OCI-LY1 (cell line): ENCODE results near the gene FHIP1A.

Source experiments
- H2AFZ ChIP-seq: fragments of 200-600 bp; sonication (generic), shearing (Covaris generic); 2 replicates; pipeline ENCODE4 v1.6.0; 2014; ENCODE audit warnings: antibody characterized with exemption, mild to moderate bottlenecking, low read length
- H3F3A ChIP-seq: fragments of 200-600 bp; sonication (generic), shearing (Covaris generic); 2 replicates; pipeline ENCODE4 v1.6.0; 2014; ENCODE audit warnings: mild to moderate bottlenecking, antibody characterized with exemption, low read length, moderate library complexity; ENCODE audit not compliant: insufficient read depth
- H3K27ac ChIP-seq: fragments of 200-600 bp; sonication (generic); 2 replicates; pipeline ENCODE4 v1.5.1; 2014; ENCODE audit warnings: low read length, mixed run types, mild to moderate bottlenecking, low read depth; ENCODE audit not compliant: poor library complexity, severe bottlenecking
- H3K27me3 ChIP-seq: fragments of 200-600 bp; sonication (generic); 2 replicates; pipeline ENCODE4 v1.6.0; 2014; ENCODE audit warnings: antibody characterized with exemption, mild to moderate bottlenecking, low read length, moderate library complexity; ENCODE audit not compliant: insufficient read depth
- H3K36me3 ChIP-seq: fragments of 200-600 bp; sonication (generic); 2 replicates; pipeline ENCODE4 v1.6.1; 2014; ENCODE audit warnings: mild to moderate bottlenecking, antibody characterized with exemption, low read length, moderate library complexity, mixed read lengths; ENCODE audit not compliant: insufficient read depth
- H3K4me1 ChIP-seq: fragments of 200-600 bp; sonication (generic); 2 replicates; pipeline ENCODE4 v1.5.1; 2014; ENCODE audit warnings: mild to moderate bottlenecking, low read length, moderate library complexity; ENCODE audit not compliant: insufficient read depth, severe bottlenecking
- H3K4me2 ChIP-seq: fragments of 200-600 bp; sonication (generic), shearing (Covaris generic); 2 replicates; pipeline ENCODE4 v1.6.1; 2014; ENCODE audit warnings: low read length
- H3K4me3 ChIP-seq: fragments of 200-600 bp; sonication (generic); 2 replicates; pipeline ENCODE4 v1.5.1; 2014; ENCODE audit warnings: low read length, low read depth, mild to moderate bottlenecking, mixed read lengths; ENCODE audit not compliant: poor library complexity, severe bottlenecking
- H3K79me2 ChIP-seq: fragments of 200-600 bp; shearing (Covaris generic); 2 replicates; pipeline ENCODE4 v1.6.1; 2016; ENCODE audit warnings: mixed run types, low read length, mixed read lengths; ENCODE audit not compliant: insufficient read depth
- H3K9ac ChIP-seq: fragments of 200-600 bp; sonication (generic), shearing (Covaris generic); 2 replicates; pipeline ENCODE4 v1.6.1; 2014; ENCODE audit warnings: mild to moderate bottlenecking, low read length, mixed read lengths
- H3K9me2 ChIP-seq: fragments of 200-600 bp; sonication (generic), shearing (Covaris generic); 2 replicates; pipeline ENCODE4 v1.6.1; 2014; ENCODE audit warnings: low read depth, mild to moderate bottlenecking, low read length, mixed read lengths
- H3K9me3 ChIP-seq: fragments of 200-600 bp; shearing (Covaris generic); 2 replicates; pipeline ENCODE4 v1.6.1; 2014; ENCODE audit warnings: low read length, mixed read lengths
- H4K20me1 ChIP-seq: fragments of 200-600 bp; sonication (generic), shearing (Covaris generic); 2 replicates; pipeline ENCODE4 v1.6.0; 2016; ENCODE audit warnings: mild to moderate bottlenecking, low read length; ENCODE audit not compliant: insufficient read depth
- CTCF ChIP-seq: fragments of 200-600 bp; sonication (generic), shearing (Covaris generic); IDR thresholded peaks from 2 replicates; pipeline ENCODE4 v1.5.1; 2017; ENCODE audit warnings: mild to moderate bottlenecking, antibody characterized with exemption, low read length, moderate library complexity, mixed read lengths
- EZH2 ChIP-seq: fragments of 200-600 bp; sonication (generic), shearing (Covaris generic); IDR thresholded peaks from 2 replicates; pipeline ENCODE4 v1.8.0; 2017; ENCODE audit warnings: borderline replicate concordance, mixed run types, mild to moderate bottlenecking, antibody characterized with exemption, low read length, moderate library complexity, mixed read lengths

The FHIP1A gene

GRCh38 chr4:151434183-151434860, 25.3 kb downstream of the FHIP1A start:
- no peaks in the 10 kb centered on the region for H3K79me2 ChIP-seq
- H3K9me2 ChIP-seq = no peaks in the 10 kb centered on the region
- H2AFZ ChIP-seq = no peak overlapping the region
- no peak overlapping the region for H3K4me2 ChIP-seq
- H3K4me3 ChIP-seq = no peak overlapping the region
- H3K27ac ChIP-seq = no peak overlapping the region
- no peaks in the 10 kb centered on the region for H3F3A ChIP-seq
- no peaks in the 10 kb centered on the region for H3K27me3 ChIP-seq
- no peak for TF ChIP-seq CTCF
- no peak for TF ChIP-seq EZH2
- no peaks in the 10 kb centered on the region for H3K4me1 ChIP-seq
- H3K36me3 ChIP-seq = no peaks in the 10 kb centered on the region
- H3K9me3 ChIP-seq = no peaks in the 10 kb centered on the region
- no peak overlapping the region for H3K9ac ChIP-seq
- no peaks in the 10 kb centered on the region for H4K20me1 ChIP-seq

- H2AFZ ChIP-seq = no peak overlapping the region
- no peaks in the 10 kb centered on the region for H3K9me3 ChIP-seq
- no peaks in the 10 kb centered on the region for H3K9me2 ChIP-seq
- H3K27me3 ChIP-seq = no peaks in the 10 kb centered on the region
- no peaks in the 10 kb centered on the region for H3K36me3 ChIP-seq
- H3K9ac ChIP-seq = no peak overlapping the region
- H3K4me2 ChIP-seq = no peak overlapping the region
- H3K4me3 ChIP-seq = no peak overlapping the region
- no peaks in the 10 kb centered on the region for H4K20me1 ChIP-seq
- TF ChIP-seq CTCF = no peak
- TF ChIP-seq EZH2 = no peak
- no peaks in the 10 kb centered on the region for H3K79me2 ChIP-seq
- H3K27ac ChIP-seq = no peak overlapping the region
- no peaks in the 10 kb centered on the region for H3K4me1 ChIP-seq
- H3F3A ChIP-seq = no peaks in the 10 kb centered on the region
Measured at GRCh38 chr4:151436093-151436518, 27.1 kb downstream of the FHIP1A start.

DNA sequence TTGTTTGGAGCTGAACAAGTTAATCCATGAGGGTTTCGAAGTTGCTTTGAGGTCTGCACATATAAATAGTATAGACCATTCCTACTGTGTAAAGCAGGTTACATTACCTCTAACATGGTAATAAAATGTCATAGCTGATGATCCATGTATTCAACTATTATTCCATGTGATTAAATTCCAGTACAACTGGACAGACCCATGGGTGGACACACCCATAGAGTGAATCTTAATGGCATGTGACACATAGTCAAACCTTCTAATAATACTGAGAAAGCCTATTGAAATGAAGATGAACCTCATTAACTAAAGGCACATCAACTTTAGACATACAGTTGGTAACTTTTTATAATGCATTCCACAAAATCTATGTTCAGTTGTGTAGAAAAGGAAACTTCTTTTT, 28.5 kb downstream of the FHIP1A start:
- no peak overlapping the region for H3K27ac ChIP-seq
- no peak overlapping the region for H2AFZ ChIP-seq
- H3K27me3 ChIP-seq = no peaks in the 10 kb centered on the region
- no peaks in the 10 kb centered on the region for H3K4me1 ChIP-seq
- H3K9me3 ChIP-seq = no peaks in the 10 kb centered on the region
- H3K9me2 ChIP-seq = no peaks in the 10 kb centered on the region
- H3F3A ChIP-seq = no peaks in the 10 kb centered on the region
- H3K4me3 ChIP-seq = no peak overlapping the region
- no peaks in the 10 kb centered on the region for H3K79me2 ChIP-seq
- no peak overlapping the region for H3K9ac ChIP-seq
- no peaks in the 10 kb centered on the region for H3K36me3 ChIP-seq
- H4K20me1 ChIP-seq = no peaks in the 10 kb centered on the region
- H3K4me2 ChIP-seq = no peak overlapping the region
- TF ChIP-seq CTCF (no peak), EZH2 (no peak)
